Measurements from ENCODE around the gene FDXACB1.

FDXACB1 gene

DNA sequence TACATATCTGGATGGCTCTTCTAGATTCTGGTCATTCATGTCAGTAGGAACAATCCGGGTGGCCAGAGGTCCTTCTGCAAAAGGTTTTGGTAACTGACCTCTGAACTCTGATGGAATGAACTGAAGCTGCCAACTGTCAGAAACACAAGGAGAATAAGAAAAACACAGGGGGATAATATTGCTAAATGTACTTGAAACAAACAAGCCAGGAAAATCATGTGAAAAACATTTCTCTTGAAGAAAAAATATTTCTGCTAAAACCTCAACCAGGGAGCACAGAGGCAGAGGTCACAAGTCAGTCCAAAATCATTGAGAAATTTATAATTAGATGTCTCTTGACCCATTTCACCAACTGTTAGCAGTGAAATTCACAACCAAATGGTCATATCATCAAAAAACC lies 42.8 kb downstream of the FDXACB1 start:
- FAIRE-seq (no peak), DNase-seq (ENCODE audit: insufficient read length, low spot score) (no peak)
- TF ChIP-seq SPI1 (IDR thresholded peaks at IDR 0.05; ENCODE audit: low read depth, low read length), result no peak
- TF ChIP-seq TAF1 (IDR thresholded peaks at IDR 0.05; ENCODE audit: low read depth, low read length), result no peak
- no peak for TF ChIP-seq POU2F2 (IDR thresholded peaks at IDR 0.05; ENCODE audit: low read depth, low read length)
- no peak for TF ChIP-seq POLR2A (IDR thresholded peaks at IDR 0.05; ENCODE audit: low read depth, low read length)
- no peak for TF ChIP-seq PAX5 (IDR thresholded peaks at IDR 0.05; ENCODE audit: insufficient read depth, low read length, severe bottlenecking)
- TF ChIP-seq POLR2AphosphoS5 (IDR thresholded peaks at IDR 0.05; ENCODE audit: low read depth, low read length), result no peak

- FAIRE-seq (no peak), DNase-seq (ENCODE audit: insufficient read length, low spot score) (no peak)
- no peak for TF ChIP-seq TAF1 (IDR thresholded peaks at IDR 0.05; ENCODE audit: low read depth, low read length)
- TF ChIP-seq POLR2A (IDR thresholded peaks at IDR 0.05; ENCODE audit: low read depth, low read length), result no peak
- TF ChIP-seq SPI1 (IDR thresholded peaks at IDR 0.05; ENCODE audit: low read depth, low read length), result no peak
- no peak for TF ChIP-seq POLR2AphosphoS5 (IDR thresholded peaks at IDR 0.05; ENCODE audit: low read depth, low read length)
- TF ChIP-seq POU2F2 (IDR thresholded peaks at IDR 0.05; ENCODE audit: low read depth, low read length), result no peak
- TF ChIP-seq PAX5 (IDR thresholded peaks at IDR 0.05; ENCODE audit: insufficient read depth, low read length, severe bottlenecking), result no peak
Observed at GRCh38 chr11:111835665-111836064, 43.3 kb downstream of the FDXACB1 start.

DNA sequence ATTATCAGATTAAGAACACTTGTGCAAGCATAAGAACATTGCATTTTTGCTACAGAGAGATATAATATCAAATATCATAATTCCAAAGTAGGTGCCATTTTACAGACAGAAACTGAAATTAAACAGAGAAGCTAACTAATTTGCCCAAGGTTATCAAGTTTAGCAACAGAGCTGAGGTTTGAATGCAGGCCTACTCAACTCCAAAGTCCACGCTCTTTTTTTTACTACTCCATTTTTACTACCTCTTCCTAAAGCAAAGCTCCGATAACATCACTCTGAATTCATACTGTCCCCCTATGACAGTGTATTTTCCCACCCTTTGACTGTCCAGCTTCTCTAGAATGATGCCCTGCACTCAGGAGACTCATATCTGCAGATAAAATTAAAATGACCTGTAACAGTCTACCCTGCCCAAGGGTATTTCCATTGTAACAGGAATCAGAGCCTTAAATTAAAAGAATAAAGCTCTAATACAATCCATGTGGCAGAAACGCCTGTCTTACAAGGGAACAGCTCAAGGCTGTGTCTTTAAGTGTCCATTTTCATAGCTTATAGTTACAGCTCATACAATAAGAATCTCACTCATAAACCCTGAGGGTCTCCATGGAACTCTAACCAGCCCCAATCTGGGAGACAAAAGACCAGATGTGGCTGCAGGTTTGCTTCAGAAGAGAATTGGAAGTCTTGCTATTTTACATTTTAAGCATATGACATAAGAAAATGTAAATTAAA lies 44.4 kb downstream of the FDXACB1 start:
- DNase-seq (ENCODE audit: insufficient read length, low spot score) (no peak), FAIRE-seq (no peak)
- TF ChIP-seq PAX5 (IDR thresholded peaks at IDR 0.05; ENCODE audit: insufficient read depth, low read length, severe bottlenecking) (no peak), POLR2AphosphoS5 (IDR thresholded peaks at IDR 0.05; ENCODE audit: low read depth, low read length) (no peak), POLR2A (IDR thresholded peaks at IDR 0.05; ENCODE audit: low read depth, low read length) (no peak), TAF1 (IDR thresholded peaks at IDR 0.05; ENCODE audit: low read depth, low read length) (no peak), SPI1 (IDR thresholded peaks at IDR 0.05; ENCODE audit: low read depth, low read length) (no peak), POU2F2 (IDR thresholded peaks at IDR 0.05; ENCODE audit: low read depth, low read length) (no peak)

- FAIRE-seq (no peak), DNase-seq (ENCODE audit: insufficient read length, low spot score) (no peak)
- TF ChIP-seq POLR2A (IDR thresholded peaks at IDR 0.05; ENCODE audit: low read depth, low read length), result no peak
- no peak for TF ChIP-seq PAX5 (IDR thresholded peaks at IDR 0.05; ENCODE audit: insufficient read depth, low read length, severe bottlenecking)
- TF ChIP-seq POU2F2 (IDR thresholded peaks at IDR 0.05; ENCODE audit: low read depth, low read length), result no peak
- TF ChIP-seq POLR2AphosphoS5 (IDR thresholded peaks at IDR 0.05; ENCODE audit: low read depth, low read length), result no peak
Observed at GRCh38 chr11:111833524-111833923, 45.4 kb downstream of the FDXACB1 start.

DNA sequence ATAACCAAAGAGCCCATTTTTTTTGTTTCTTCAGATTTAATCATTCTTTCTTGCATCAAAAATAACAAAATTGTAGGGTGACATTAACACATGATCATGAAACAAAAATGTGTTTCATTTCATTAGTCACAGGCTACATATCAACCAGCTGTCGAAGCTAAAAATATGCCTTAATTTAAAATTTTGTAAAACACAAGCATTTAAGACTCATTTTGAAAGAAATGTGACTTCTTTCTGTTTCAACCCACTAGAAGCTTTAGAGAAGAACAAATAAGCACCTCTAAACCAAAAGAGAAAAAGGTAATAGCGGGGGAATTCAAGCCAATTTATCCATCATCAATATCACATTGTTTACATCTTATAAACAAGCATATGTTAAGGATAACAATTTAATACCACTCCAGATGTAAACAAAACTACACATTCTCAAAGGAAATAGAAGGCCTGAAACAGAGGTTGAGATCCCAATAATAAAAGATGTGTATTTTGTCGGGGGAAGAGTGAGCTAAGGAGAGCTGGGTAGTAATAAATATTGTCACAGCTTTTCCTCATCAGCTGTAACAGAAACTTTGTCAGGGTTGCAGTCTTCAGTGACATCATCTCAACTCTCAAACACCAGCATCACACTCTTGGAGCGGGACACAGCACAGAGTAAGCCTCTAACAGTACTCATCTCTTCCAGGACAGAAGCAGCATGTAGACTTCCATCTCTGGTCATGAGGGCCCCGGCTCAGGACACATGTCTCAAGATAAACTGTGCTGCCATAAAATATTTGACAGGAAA lies 49.6 kb downstream of the FDXACB1 start:
- peak; percentile 54 for FAIRE-seq
- TF ChIP-seq TAF1 (IDR thresholded peaks at IDR 0.05; ENCODE audit: low read depth, low read length) (no peak), POU2F2 (IDR thresholded peaks at IDR 0.05; ENCODE audit: low read depth, low read length) (no peak), PAX5 (IDR thresholded peaks at IDR 0.05; ENCODE audit: insufficient read depth, low read length, severe bottlenecking) (no peak), POLR2AphosphoS5 (IDR thresholded peaks at IDR 0.05; ENCODE audit: low read depth, low read length) (no peak), POLR2A (IDR thresholded peaks at IDR 0.05; ENCODE audit: low read depth, low read length) (no peak), SPI1 (IDR thresholded peaks at IDR 0.05; ENCODE audit: low read depth, low read length) (no peak)
- DNase-seq (ENCODE audit: insufficient read length, low spot score), result no peak

DNA sequence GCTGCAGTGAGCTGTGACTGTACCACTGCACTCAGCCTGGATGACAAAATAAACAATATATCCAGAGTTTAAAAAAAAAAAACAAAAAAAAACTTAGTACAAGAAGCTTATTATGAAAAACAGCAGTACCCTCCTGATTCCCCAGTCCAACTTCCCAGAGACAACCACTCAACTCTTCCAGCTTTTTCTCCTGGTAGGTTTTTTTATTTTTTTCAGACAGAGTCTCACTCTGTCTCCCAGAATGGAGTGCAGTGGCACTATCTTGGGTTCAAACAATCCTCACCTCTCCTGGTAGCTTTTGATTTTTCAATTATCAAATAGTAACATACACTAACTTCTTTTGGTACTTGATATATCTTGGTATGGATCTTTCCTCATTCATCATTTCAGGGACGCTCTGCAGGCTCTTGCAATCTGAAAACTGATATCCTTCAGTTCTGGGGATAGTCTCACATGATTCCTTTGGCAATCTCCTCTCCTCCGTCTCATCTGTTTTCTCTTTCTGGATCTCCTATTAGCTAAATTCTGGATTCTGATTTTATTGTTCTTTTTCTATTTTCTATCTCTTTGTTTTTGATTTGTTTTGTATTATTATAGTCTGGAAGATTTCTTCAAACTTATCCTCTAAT lies 52.5 kb downstream of the FDXACB1 start:
- TF ChIP-seq POU2F2 (IDR thresholded peaks at IDR 0.05; ENCODE audit: low read depth, low read length) (no peak), POLR2AphosphoS5 (IDR thresholded peaks at IDR 0.05; ENCODE audit: low read depth, low read length) (no peak), PAX5 (IDR thresholded peaks at IDR 0.05; ENCODE audit: insufficient read depth, low read length, severe bottlenecking) (no peak), TAF1 (IDR thresholded peaks at IDR 0.05; ENCODE audit: low read depth, low read length) (no peak), POLR2A (IDR thresholded peaks at IDR 0.05; ENCODE audit: low read depth, low read length) (no peak), SPI1 (IDR thresholded peaks at IDR 0.05; ENCODE audit: low read depth, low read length) (no peak)
- DNase-seq (ENCODE audit: insufficient read length, low spot score) (no peak), FAIRE-seq (no peak)

Data from GM12891 (cell line).